NB4 (cell line): ENCODE data around the gene SELP.

Experiments used
- CTCF ChIP-seq: IDR thresholded peaks from one replicate; pipeline ENCODE4 v1.5.1; 2012; ENCODE audit warnings: low read depth, low read length
- POLR2A ChIP-seq: IDR thresholded peaks from 2 replicates; pipeline ENCODE4 v1.6.1; 2011; ENCODE audit warnings: mild to moderate bottlenecking; ENCODE audit not compliant: insufficient read length; ENCODE audit errors: extremely low read depth

GRCh38 chr1:169623132-169623926 lies 6.6 kb downstream of the SELP start:
- TF ChIP-seq POLR2A (no peak), CTCF (no peak)
